ENCODE results near the gene TBP.

GRCh38 chr6:170522565-170523183 is 31.5 kb upstream of the TBP start:
- TF ChIP-seq POLR2A (IDR thresholded peaks at IDR 0.05; ENCODE audit: low read length): no peak
- TF ChIP-seq GATA1 (IDR thresholded peaks at IDR 0.05; ENCODE audit: low read depth, low read length): no peak

Data from erythroblast (primary cell).